ENCODE data around the gene GLS. TPM values are rescaled to one million over a fixed set of nuclear protein-coding genes. Genes with fewer than 3 reads are reported as not detected.

Gene GLS
- total RNA-seq, 1 donor from 2014 or later, result 116 TPM

DNA sequence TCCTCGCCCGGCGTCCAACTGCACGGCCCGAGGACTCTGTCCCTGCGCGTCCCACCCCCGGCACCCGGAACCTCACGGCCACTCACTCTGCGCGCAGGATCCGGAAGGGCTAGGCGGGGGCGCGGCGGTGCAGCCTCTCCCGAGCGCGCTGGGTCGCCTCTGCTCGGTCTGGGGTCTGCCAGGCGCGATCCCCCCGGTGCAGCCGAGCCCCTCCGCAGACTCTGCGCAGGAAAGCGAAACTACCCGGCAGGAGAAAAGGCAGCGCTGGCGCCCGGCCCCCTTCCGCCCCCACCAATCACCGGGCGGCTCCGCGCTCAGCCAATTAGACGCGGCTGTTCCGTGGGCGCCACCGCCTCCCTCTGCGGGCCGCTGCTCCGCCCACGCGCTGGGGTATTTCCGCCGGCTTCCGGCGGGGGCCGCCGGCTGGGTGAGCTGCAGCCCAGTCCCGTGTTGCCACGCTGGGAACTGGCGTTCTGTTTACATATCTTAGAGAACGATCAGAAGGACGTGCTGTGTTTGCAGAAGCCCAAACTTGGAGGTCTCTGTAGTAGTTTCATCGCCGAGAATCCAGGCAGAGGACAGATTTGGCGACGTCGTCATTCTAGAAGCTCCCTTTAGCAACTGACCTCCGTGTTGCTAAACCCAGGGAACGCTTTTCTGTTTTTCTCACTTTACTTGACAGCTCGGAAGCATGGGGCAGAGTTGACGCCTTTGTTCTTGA lies 133.5 kb downstream of the GLS start, which contains the start of gene STAT1:
TSS of gene STAT1 (minus strand) at position 240 of the 721 bp plus-strand sequence. CDS start 4,168 bp downstream, outside the sequence.
- no peak for TF ChIP-seq CTCF (IDR thresholded peaks at IDR 0.05; ENCODE audit: unreplicated experiment)
- Mint-ChIP-seq H3K27me3 (no peaks in the 10 kb centered on the region), H3K27ac (no peak within 1 kb of the TSS), H3K36me3 (ENCODE audit: insufficient read depth) (peaks cover 6% of the 10 kb centered on the region), H3K4me1 (ENCODE audit: low read depth) (peaks cover 20% of the 10 kb centered on the region), H3K9me3 (ENCODE audit: low read depth) (no peaks in the 10 kb centered on the region), H3K4me3 (ENCODE audit: low read depth) (no peak within 1 kb of the TSS)
- peak; percentile 95 for DNase-seq (ENCODE audit: low spot score, unreplicated experiment)

DNA sequence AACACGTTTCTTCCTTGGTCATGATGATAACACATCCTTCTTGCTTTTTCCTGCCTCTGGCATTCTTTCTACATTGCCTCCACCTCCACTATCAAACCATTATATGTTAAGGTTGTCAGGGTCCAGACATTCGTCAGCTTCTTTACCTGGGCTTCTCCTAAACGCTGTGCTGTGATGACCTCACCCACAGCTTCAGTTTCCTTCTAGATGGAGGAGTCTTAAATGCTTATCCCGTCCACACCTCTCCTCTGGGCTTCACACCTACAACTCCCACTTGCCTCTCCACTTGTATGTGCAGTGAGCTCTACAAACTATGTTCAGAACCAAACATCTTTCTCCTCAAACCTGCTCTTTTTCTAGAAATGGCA lies 134.0 kb downstream of the GLS start:
- TF ChIP-seq CTCF (IDR thresholded peaks at IDR 0.05; ENCODE audit: unreplicated experiment), result no peak
- no peak overlapping the region for H3K27ac Mint-ChIP-seq
- peaks cover 21% of the 10 kb centered on the region for H3K4me1 Mint-ChIP-seq (ENCODE audit: low read depth)
- H3K36me3 Mint-ChIP-seq (ENCODE audit: insufficient read depth), result peaks cover 5% of the 10 kb centered on the region
- H3K27me3 Mint-ChIP-seq, result no peaks in the 10 kb centered on the region
- DNase-seq (ENCODE audit: low spot score, unreplicated experiment), result no peak
- H3K4me3 Mint-ChIP-seq (ENCODE audit: low read depth), result no peak overlapping the region
- H3K9me3 Mint-ChIP-seq (ENCODE audit: low read depth), result no peaks in the 10 kb centered on the region

Other genes with a start within 250 kb of the GLS start
- gene NAB1, start 231.7 kb upstream of the GLS start, total RNA-seq, result 57.1 and 64.1 TPM in 2 replicates
- gene STAT1, start 133.3 kb downstream of the GLS start, total RNA-seq, result 264 and 274 TPM in 2 replicates